ACC112 (cell line): ENCODE data around the gene FAM163A.
"Not testable (repeated sequence)": the region's sequence is repeated elsewhere in the genome, so short reads cannot be mapped to it uniquely, and the experiment has no call there.

Experiments used
- H2AFZ ChIP-seq: fragments of 200-600 bp; sonication (generic); one replicate; pipeline ENCODE4 v1.6.0; 2017; ENCODE audit warnings: antibody characterized with exemption, low read length; ENCODE audit not compliant: unreplicated experiment
- H3K27ac ChIP-seq: fragments of 200-600 bp; sonication (generic); 2 replicates; pipeline ENCODE4 v1.5.1; 2014; ENCODE audit warnings: low read depth, mild to moderate bottlenecking, antibody characterized with exemption, low read length, moderate library complexity
- H3K27me3 ChIP-seq: fragments of 200-600 bp; sonication (generic); 2 replicates; pipeline ENCODE4 v1.6.1; 2014; ENCODE audit warnings: mild to moderate bottlenecking, antibody characterized with exemption, low read length, moderate library complexity, mixed read lengths; ENCODE audit not compliant: insufficient read depth
- H3K36me3 ChIP-seq: fragments of 200-600 bp; sonication (generic); 2 replicates; pipeline ENCODE4 v1.6.1; 2016; ENCODE audit warnings: mild to moderate bottlenecking, antibody characterized with exemption, low read length, moderate library complexity, mixed read lengths; ENCODE audit not compliant: insufficient read depth
- H3K4me1 ChIP-seq: fragments of 200-600 bp; sonication (generic); one replicate; pipeline ENCODE4 v1.6.1; 2016; ENCODE audit warnings: low read length, mixed read lengths; ENCODE audit not compliant: insufficient read depth, unreplicated experiment, control insufficient read depth
- H3K4me3 ChIP-seq: fragments of 200-600 bp; sonication (generic); 2 replicates; pipeline ENCODE4 v1.5.1; 2014; ENCODE audit warnings: mild to moderate bottlenecking, low read depth, low read length
- H3K79me2 ChIP-seq: fragments of 200-600 bp; sonication (generic); one replicate; pipeline ENCODE4 v1.6.0; 2016; ENCODE audit warnings: low read length; ENCODE audit not compliant: control insufficient read depth, unreplicated experiment, insufficient read depth

The FAM163A gene

DNA sequence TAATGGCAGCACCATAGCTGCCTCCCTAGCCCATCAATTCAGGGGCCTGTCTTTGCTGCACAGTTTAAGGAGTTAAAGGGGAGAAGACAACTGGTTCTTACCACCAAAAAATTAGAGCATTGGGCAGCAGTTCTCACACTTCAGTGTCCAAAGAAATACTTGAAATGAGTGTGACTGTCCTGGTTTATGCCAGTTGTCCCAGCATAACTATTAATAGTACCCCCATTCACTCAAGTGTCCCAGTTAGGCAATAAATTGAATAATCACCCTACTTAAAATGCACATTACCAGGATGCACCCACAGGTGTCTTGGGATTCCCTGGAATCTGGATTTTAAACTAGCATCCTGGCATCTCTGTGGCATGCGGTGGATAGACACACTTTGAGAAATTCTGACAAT is 51.1 kb downstream of the FAM163A start:
- H3K79me2 ChIP-seq: no peaks in the 10 kb centered on the region
- H3K27ac ChIP-seq: no peak overlapping the region
- no peak overlapping the region for H3K4me3 ChIP-seq
- no peaks in the 10 kb centered on the region for H3K4me1 ChIP-seq
- no peaks in the 10 kb centered on the region for H3K36me3 ChIP-seq
- H3K27me3 ChIP-seq: peaks cover 25% of the 10 kb centered on the region
- no peak overlapping the region for H2AFZ ChIP-seq

GRCh38 chr1:179794669-179795068 is 51.6 kb downstream of the FAM163A start:
- H3K27ac ChIP-seq: no peak overlapping the region
- no peaks in the 10 kb centered on the region for H3K36me3 ChIP-seq
- no peak overlapping the region for H3K4me3 ChIP-seq
- H3K4me1 ChIP-seq: no peaks in the 10 kb centered on the region
- H2AFZ ChIP-seq: no peak overlapping the region
- H3K79me2 ChIP-seq: no peaks in the 10 kb centered on the region
- peaks cover 28% of the 10 kb centered on the region for H3K27me3 ChIP-seq

DNA sequence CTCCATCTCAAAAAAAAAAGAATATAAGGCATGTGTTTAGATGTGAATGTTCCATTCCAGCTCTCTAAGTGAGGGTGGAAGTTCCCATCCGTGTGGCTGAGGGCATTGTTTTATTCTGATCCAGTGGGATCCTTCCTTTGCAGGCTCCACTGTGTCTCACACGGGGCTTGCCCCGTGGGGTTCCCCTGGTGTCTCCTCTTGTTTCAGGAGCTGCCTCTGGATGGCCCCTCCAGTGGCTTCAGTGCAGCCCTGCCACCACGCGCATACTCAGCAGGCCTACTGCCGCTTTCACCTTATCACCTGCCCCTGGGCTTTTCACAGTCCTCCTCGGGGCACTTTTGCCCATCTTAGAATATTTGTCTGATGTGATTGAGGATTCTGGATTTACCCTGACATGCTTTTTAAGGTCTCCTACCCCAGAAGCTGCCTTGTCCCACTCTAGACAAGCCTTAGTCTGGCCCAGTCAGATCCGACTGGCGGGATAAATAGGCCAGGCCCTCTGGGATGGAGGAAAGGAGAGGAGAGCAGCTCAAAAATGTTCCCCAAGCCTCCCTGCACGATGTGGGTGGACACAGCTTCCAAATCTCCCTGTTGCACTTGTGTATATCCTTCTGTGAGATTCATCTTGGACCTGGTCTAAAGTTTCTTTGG is 55.2 kb downstream of the FAM163A start:
- Histone ChIP-seq H3K36me3 (no peaks in the 10 kb centered on the region), H3K4me3 (no peak overlapping the region), H2AFZ (no peak overlapping the region), H3K4me1 (no peaks in the 10 kb centered on the region), H3K79me2 (no peaks in the 10 kb centered on the region), H3K27me3 (peaks cover 53% of the 10 kb centered on the region), H3K27ac (no peak overlapping the region)

DNA sequence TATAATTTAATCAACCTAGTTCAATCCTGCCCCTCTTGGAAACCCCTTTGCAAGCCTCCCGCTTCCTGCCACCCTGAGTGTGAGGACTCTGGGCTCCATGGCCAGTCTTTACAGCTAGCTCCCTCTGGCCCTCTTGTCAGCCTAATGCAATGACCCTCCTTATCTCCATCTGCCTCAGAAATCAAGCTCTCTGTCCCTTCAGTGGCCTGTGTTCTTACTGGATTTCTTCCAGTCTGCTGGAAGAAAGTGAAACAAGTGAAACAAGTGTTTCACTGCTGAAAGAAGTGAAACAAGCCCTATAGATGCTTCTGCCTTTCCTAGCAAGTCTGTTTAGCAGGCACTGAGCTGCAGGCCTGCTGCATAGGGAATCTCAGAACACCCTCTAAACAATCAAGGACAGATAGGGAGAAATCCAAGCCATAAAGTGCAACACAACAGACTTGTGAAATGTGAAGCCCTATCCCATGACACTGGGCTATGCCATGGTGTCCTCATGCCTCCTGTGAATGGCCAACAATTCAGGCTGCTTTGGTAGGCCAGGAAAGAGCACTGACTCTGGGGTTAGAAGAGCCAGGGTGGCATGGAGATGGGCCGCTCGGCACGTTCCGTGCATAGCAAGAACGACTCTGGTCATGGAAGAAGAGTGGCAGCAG is 55.9 kb downstream of the FAM163A start:
- no peak overlapping the region for H2AFZ ChIP-seq
- peaks cover 53% of the 10 kb centered on the region for H3K27me3 ChIP-seq

GRCh38 chr1:179800481-179800880 is 57.4 kb downstream of the FAM163A start:
- Histone ChIP-seq H2AFZ (no peak overlapping the region), H3K4me1 (no peaks in the 10 kb centered on the region), H3K27me3 (peaks cover 55% of the 10 kb centered on the region), H3K79me2 (no peaks in the 10 kb centered on the region), H3K36me3 (no peaks in the 10 kb centered on the region), H3K27ac (no peak overlapping the region), H3K4me3 (no peak overlapping the region)

More for the DNA sequence above, 55.9 kb downstream of the FAM163A start:
- Histone ChIP-seq H3K27ac (no peak overlapping the region), H3K79me2 (no peaks in the 10 kb centered on the region), H3K36me3 (no peaks in the 10 kb centered on the region), H3K4me1 (no peaks in the 10 kb centered on the region), H3K4me3 (no peak overlapping the region)

- Histone ChIP-seq H2AFZ (no peak overlapping the region), H3K36me3 (no peaks in the 10 kb centered on the region), H3K4me3 (no peak overlapping the region), H3K79me2 (no peaks in the 10 kb centered on the region), H3K27me3 (peaks cover 48% of the 10 kb centered on the region), H3K4me1 (no peaks in the 10 kb centered on the region), H3K27ac (no peak overlapping the region)
These were observed 60.0 kb downstream of the FAM163A start for GRCh38 chr1:179803104-179803503.

- Histone ChIP-seq H3K36me3 (no peaks in the 10 kb centered on the region), H3K79me2 (no peaks in the 10 kb centered on the region), H3K4me3 (no peak overlapping the region), H3K4me1 (no peaks in the 10 kb centered on the region), H3K27me3 (peaks cover 41% of the 10 kb centered on the region), H3K27ac (no peak overlapping the region), H2AFZ (no peak overlapping the region)
These were observed 60.8 kb downstream of the FAM163A start for GRCh38 chr1:179803918-179804317.

DNA sequence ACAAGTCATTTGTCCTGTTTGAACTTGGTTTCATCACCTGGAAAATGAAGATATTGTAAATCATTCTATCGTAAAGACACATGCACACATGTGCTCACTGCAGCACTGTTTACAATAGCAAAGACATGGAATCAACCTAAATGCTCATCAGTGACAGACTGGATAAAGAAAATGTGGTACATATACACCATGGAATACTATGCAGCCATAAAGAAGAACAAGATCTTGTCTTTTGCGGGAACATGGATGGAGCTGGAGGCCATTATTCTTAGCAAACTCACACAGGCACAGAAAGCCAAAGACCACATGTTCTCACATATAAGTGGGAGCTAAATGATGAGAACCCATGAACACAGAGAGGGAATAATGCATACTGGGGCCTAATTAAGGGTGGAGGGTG is 61.3 kb downstream of the FAM163A start:
- H3K4me1 ChIP-seq, H3K27ac ChIP-seq, H2AFZ ChIP-seq, H3K36me3 ChIP-seq, H3K4me3 ChIP-seq, H3K79me2 ChIP-seq: not testable (repeated sequence)
- peaks cover 36% of the 10 kb centered on the region for H3K27me3 ChIP-seq

- H2AFZ ChIP-seq: no peak overlapping the region
- H3K27ac ChIP-seq: no peak overlapping the region
- H3K27me3 ChIP-seq: peaks cover 31% of the 10 kb centered on the region
- no peaks in the 10 kb centered on the region for H3K4me1 ChIP-seq
- no peaks in the 10 kb centered on the region for H3K79me2 ChIP-seq
- H3K36me3 ChIP-seq: no peaks in the 10 kb centered on the region
- H3K4me3 ChIP-seq: no peak overlapping the region
These were observed 62.5 kb downstream of the FAM163A start for GRCh38 chr1:179805291-179806195.

DNA sequence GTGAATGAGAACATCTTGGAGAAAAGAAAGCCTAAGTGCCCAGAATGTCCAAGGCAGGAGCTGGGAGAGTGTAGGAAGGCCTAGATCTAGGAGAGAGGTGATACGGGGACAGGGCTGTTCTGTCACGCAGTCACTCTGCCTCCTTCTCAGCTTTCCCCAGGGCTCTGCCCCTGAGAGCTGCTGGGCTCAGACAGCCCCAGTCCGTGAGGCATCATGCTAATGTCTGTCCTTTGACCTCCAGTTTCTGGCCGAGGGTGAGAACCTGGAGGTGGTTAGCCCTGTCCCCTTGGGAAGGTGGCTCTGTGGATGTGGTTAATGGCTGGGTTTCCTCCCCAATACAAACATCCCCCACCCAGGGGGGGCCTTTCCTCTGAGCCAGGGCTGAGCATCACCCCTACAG is 63.2 kb downstream of the FAM163A start:
- Histone ChIP-seq H3K4me3 (no peak overlapping the region), H3K27me3 (peaks cover 29% of the 10 kb centered on the region), H3K27ac (no peak overlapping the region), H3K36me3 (no peaks in the 10 kb centered on the region), H3K4me1 (no peaks in the 10 kb centered on the region), H3K79me2 (no peaks in the 10 kb centered on the region), H2AFZ (no peak overlapping the region)
